ENCODE results near the gene UBTD1. TPM values are rescaled to one million over a fixed set of nuclear protein-coding genes. Genes with fewer than 3 reads are reported as not detected.

Gene UBTD1
- total RNA-seq, 1 donor from 2014 or later: 0.91 TPM

- POLR2A ChIA-PET: no interaction called here
- H3K4me3 Mint-ChIP-seq: no peak overlapping the region
- no peak for TF ChIP-seq CTCF (IDR thresholded peaks at IDR 0.05)
- H3K27me3 Mint-ChIP-seq: peaks cover 3% of the 10 kb centered on the region
- ATAC-seq (ENCODE audit: low read depth) (no peak), DNase-seq (no peak)
- H3K9me3 Mint-ChIP-seq: no peaks in the 10 kb centered on the region
- H3K36me3 Mint-ChIP-seq (ENCODE audit: low read depth): no peaks in the 10 kb centered on the region
- no peak overlapping the region for H3K27ac Mint-ChIP-seq
- H3K4me1 Mint-ChIP-seq: no peaks in the 10 kb centered on the region
- CTCF ChIA-PET: no interaction called here
- intact Hi-C loops (cut with micrococcal nuclease): no loop called here
Measured at GRCh38 chr10:97548828-97549455, 50.2 kb downstream of the UBTD1 start.

- ATAC-seq (ENCODE audit: low read depth): no peak
- no peak overlapping the region for H3K27ac Mint-ChIP-seq
- no peaks in the 10 kb centered on the region for H3K4me1 Mint-ChIP-seq
- H3K9me3 Mint-ChIP-seq: no peaks in the 10 kb centered on the region
- CTCF ChIA-PET: no interaction called here
- TF ChIP-seq CTCF (IDR thresholded peaks at IDR 0.05): no peak
- no peaks in the 10 kb centered on the region for H3K36me3 Mint-ChIP-seq (ENCODE audit: low read depth)
- POLR2A ChIA-PET: no interaction called here
- no peak overlapping the region for H3K4me3 Mint-ChIP-seq
- peaks cover 3% of the 10 kb centered on the region for H3K27me3 Mint-ChIP-seq
- DNase-seq: no peak
- intact Hi-C loops (cut with micrococcal nuclease): loop anchor here (10.0 kb wide), 1 partner anchor 275 kb away; no protein-coding TSS in a partner anchor
Measured at GRCh38 chr10:97549587-97550322, 51.0 kb downstream of the UBTD1 start.

- no peak for DNase-seq
- intact Hi-C loops (cut with micrococcal nuclease): loop anchor here (10.0 kb wide), 1 partner anchor 276 kb away; no protein-coding TSS in a partner anchor
- no peak overlapping the region for H3K4me3 Mint-ChIP-seq
- H3K4me1 Mint-ChIP-seq: no peaks in the 10 kb centered on the region
- ATAC-seq (ENCODE audit: low read depth): no peak
- H3K9me3 Mint-ChIP-seq: peaks cover 3% of the 10 kb centered on the region
- POLR2A ChIA-PET: no interaction called here
- no peak for TF ChIP-seq CTCF (IDR thresholded peaks at IDR 0.05)
- H3K27me3 Mint-ChIP-seq: peaks cover 3% of the 10 kb centered on the region
- H3K27ac Mint-ChIP-seq: no peak overlapping the region
- CTCF ChIA-PET: no interaction called here
- no peaks in the 10 kb centered on the region for H3K36me3 Mint-ChIP-seq (ENCODE audit: low read depth)
Measured at GRCh38 chr10:97550336-97551149, 51.8 kb downstream of the UBTD1 start.

- no peak overlapping the region for H3K4me3 Mint-ChIP-seq
- ATAC-seq (ENCODE audit: low read depth) (no peak), DNase-seq (no peak)
- no peak for TF ChIP-seq CTCF (IDR thresholded peaks at IDR 0.05)
- H3K27me3 Mint-ChIP-seq: peaks cover 3% of the 10 kb centered on the region
- ChIA-PET CTCF (interaction anchor here (0.5 to 2.8 kb wide), 2 partner anchors 86 to 272 kb away, joined by 3 to 19 read pairs; no protein-coding TSS in a partner anchor), POLR2A (no interaction called here)
- peaks cover 3% of the 10 kb centered on the region for H3K36me3 Mint-ChIP-seq (ENCODE audit: low read depth)
- peaks cover 5% of the 10 kb centered on the region for H3K9me3 Mint-ChIP-seq
- intact Hi-C loops (cut with micrococcal nuclease): loop anchor here (10.0 kb wide), 1 partner anchor 276 kb away; no protein-coding TSS in a partner anchor
- no peak overlapping the region for H3K27ac Mint-ChIP-seq
- no peaks in the 10 kb centered on the region for H3K4me1 Mint-ChIP-seq
Measured at GRCh38 chr10:97551271-97551670, 52.5 kb downstream of the UBTD1 start.

Data from activated B cell treated with CpG ODN at 0.5 μM for 24 hours (primary cell).